Stomach (tissue), 9 donors: Measurements from ENCODE around the gene TENM4. TPM values are rescaled to one million over a fixed set of nuclear protein-coding genes. Genes with fewer than 3 reads are reported as not detected.

ENCODE experiments used
- DNase-seq, 2 donors: peaks; one replicate each; pipeline versions ENCODE4 v3.0.0 to v3.0.0-alpha.2; 2013 to 2019
- H3K27ac ChIP-seq, 5 donors: fragments of 200-600 bp in 4 of 5; sonication (generic) in 4 of 5; one replicate each; pipeline ENCODE4 v1.5.1; 2013 to 2019; ENCODE audit warnings: mild to moderate bottlenecking in 1 of 5, moderate library complexity in 1 of 5
- H3K27me3 ChIP-seq, 3 donors: fragments of 200-600 bp; sonication (generic); one replicate each; pipeline ENCODE4 v1.5.1; 2017 to 2019; ENCODE audit warnings: mixed run types in 1 of 3
- H3K36me3 ChIP-seq, 4 donors: fragments of 200-600 bp; sonication (generic); 1 replicate in 3 of 4; 2 replicates in 1 of 4; pipeline ENCODE4 v1.5.1; 2016 to 2019
- H3K4me1 ChIP-seq, 4 donors: fragments of 200-600 bp; sonication (generic); one replicate each; pipeline ENCODE4 v1.5.1; 2016 to 2019
- H3K4me3 ChIP-seq, 4 donors: fragments of 200-600 bp; sonication (generic) in 3 of 4; one replicate each; pipeline ENCODE4 v1.5.1; 2016 to 2019; ENCODE audit warnings: mild to moderate bottlenecking in 1 of 4
- H3K9me3 ChIP-seq, 4 donors: fragments of 200-600 bp; sonication (generic); one replicate each; pipeline ENCODE4 v1.5.1; 2016 to 2019
- EP300 ChIP-seq: sonication (generic); formaldehyde crosslinking; IDR thresholded peaks from one replicate; pipeline ENCODE4 v1.6.1; 2017; ENCODE audit warnings: antibody characterized with exemption
- POLR2A ChIP-seq, 4 donors: fragments of 450-650 bp; IDR thresholded peaks; one replicate each; pipeline ENCODE4 v1.6.1; 2016; ENCODE audit warnings: antibody characterized with exemption in 4 of 4, control low read depth in 2 of 4, mild to moderate bottlenecking in 1 of 4, moderate library complexity in 1 of 4
- POLR2AphosphoS5 ChIP-seq, 3 donors: sonication (generic); formaldehyde crosslinking; IDR thresholded peaks; one replicate each; pipeline ENCODE4 v1.6.1; 2016; ENCODE audit warnings: antibody characterized with exemption in 3 of 3
- WGBS, 5 donors: extraction: QIAGEN DNeasy Blood & Tissue Kit in 3 of 5; methylation state at CpG; one replicate each; pipeline versions ENCODE4 v1.1.5 to v1.1.7; 2013 to 2018; 5-methylcytosine and 5-hydroxymethylcytosine counted together
- intact Hi-C: fragments of 100-400 bp; cut with DNase I; formaldehyde crosslinking; loops from one replicate; pipeline ENCODE4 v1.15.1; 2023; ENCODE audit warnings: low total_unique reads
- polyA plus RNA-seq, 3 donors: library from polyadenylated mRNA; stranded (reverse); fragments of 200-250 nt; gene quantifications; one replicate each; pipeline ENCODE4 v1.2.3, GENCODE V29; 2013
- total RNA-seq, 5 donors: library from RNA; depleted of rRNA; stranded (reverse); fragments of >200 nt; gene quantifications; one replicate each; pipeline versions ENCODE4 v1.1.0 to v1.2.3, GENCODE V29; 2014 to 2016
- TF ChIP-seq, protein P1 (sequence below), 7 experiments: fragments of 450-650 bp in 4 of 7; fragments of 200-600 bp in 3 of 7; sonication (generic) in 3 of 7; IDR thresholded peaks; one replicate each; pipeline ENCODE4 v1.5.1; 2016 to 2019; ENCODE audit warnings: antibody characterized with exemption in 7 of 7, control low read depth in 2 of 7, mild to moderate bottlenecking in 1 of 7
- donor health status: healthy with polysubstance abuse.
- donor health status: Bipolar disorder and iron deficiency.
- donor health status: healthy.

Gene TENM4
- total and polyA plus RNA-seq, 8 donors, result 0.06 to 13.2 (median 0.87) TPM; not detected in 1

DNA sequence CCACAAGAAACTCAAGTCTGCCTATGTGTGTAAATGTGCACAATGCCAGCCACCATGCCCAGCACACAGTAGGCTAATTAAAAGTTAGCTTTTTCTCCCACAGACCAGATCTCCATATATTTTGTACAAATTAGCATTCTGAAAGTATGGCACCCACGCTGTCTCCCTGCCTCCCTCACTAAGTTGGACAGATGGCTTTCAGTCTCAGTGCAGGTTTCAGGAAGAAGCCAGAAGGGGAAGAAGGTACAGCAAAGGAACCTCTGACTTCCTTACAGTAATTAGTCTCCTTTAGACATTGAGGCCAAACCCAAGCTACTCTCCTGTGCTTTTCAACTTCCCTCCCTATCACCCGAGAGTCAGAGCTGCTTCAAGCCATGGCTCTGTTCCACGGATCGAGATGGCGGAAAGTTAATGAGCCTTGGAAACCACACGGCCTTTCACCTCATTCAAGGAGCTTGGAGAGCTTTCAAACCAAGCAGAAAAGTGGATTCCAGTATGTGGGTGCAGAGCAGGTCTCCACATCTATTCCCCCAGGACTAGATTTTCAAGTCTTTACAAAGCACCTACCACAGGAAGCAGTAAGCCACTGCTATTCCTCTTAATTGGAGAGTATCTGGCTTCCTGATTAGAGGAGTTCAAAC, 645.1 kb downstream of the TENM4 start:
- 28 to 62% (median 44%) methylated on average over 6 of the region's 6 CpGs for WGBS, 5 donors
- TF ChIP-seq, protein P1, sequence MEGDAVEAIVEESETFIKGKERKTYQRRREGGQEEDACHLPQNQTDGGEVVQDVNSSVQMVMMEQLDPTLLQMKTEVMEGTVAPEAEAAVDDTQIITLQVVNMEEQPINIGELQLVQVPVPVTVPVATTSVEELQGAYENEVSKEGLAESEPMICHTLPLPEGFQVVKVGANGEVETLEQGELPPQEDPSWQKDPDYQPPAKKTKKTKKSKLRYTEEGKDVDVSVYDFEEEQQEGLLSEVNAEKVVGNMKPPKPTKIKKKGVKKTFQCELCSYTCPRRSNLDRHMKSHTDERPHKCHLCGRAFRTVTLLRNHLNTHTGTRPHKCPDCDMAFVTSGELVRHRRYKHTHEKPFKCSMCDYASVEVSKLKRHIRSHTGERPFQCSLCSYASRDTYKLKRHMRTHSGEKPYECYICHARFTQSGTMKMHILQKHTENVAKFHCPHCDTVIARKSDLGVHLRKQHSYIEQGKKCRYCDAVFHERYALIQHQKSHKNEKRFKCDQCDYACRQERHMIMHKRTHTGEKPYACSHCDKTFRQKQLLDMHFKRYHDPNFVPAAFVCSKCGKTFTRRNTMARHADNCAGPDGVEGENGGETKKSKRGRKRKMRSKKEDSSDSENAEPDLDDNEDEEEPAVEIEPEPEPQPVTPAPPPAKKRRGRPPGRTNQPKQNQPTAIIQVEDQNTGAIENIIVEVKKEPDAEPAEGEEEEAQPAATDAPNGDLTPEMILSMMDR (IDR thresholded peaks at IDR 0.05), result no peak
- no peak for TF ChIP-seq POLR2A (IDR thresholded peaks at IDR 0.05)
- TF ChIP-seq POLR2AphosphoS5 (IDR thresholded peaks at IDR 0.05), result no peak
- TF ChIP-seq EP300, result no peak
- Histone ChIP-seq H3K9me3 (no peaks in the 10 kb centered on the region), H3K36me3 (no peaks in the 10 kb centered on the region), H3K27me3 (no peaks in the 10 kb centered on the region), H3K4me3 (no peak overlapping the region), H3K27ac (no peak overlapping the region), H3K4me1 (peaks cover 6 to 33% (median 17%) of the 10 kb centered on the region in 4 donors)
- intact Hi-C loops, result no loop called here
- DNase-seq, result no peak

DNA sequence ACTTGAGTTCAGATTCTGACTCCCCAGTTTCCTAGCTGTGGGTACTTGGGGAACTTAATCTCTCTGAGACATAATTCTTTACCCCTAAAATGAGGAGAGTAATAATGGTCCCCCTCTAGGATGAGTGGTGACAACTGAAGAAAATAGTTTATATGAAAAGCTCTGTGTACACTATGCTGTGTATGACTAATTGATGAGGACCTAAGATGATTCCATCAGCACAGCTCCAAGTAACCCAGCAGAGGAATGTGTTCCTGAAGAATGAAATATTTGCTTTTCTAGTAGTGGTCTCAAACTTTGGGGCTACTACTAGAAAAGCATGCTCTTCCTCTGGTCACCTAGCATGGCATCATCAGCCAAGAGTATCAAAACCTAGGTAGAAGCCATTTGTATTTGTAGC, 648.9 kb downstream of the TENM4 start:
- TF ChIP-seq POLR2AphosphoS5 (IDR thresholded peaks at IDR 0.05) (no peak), EP300 (no peak), POLR2A (IDR thresholded peaks at IDR 0.05) (no peak)
- TF ChIP-seq, protein P1 (IDR thresholded peaks at IDR 0.05), result no peak
- DNase-seq, result no peak
- Histone ChIP-seq H3K4me3 (no peak overlapping the region), H3K27ac (no peak overlapping the region), H3K9me3 (no peaks in the 10 kb centered on the region), H3K4me1 (peaks cover 0 to 6% (median 0%) of the 10 kb centered on the region in 4 donors), H3K27me3 (no peaks in the 10 kb centered on the region), H3K36me3 (no peaks in the 10 kb centered on the region)
- intact Hi-C loops, result no loop called here

GRCh38 chr11:78791254-78791653, 649.6 kb downstream of the TENM4 start:
- intact Hi-C loops, result no loop called here

DNA sequence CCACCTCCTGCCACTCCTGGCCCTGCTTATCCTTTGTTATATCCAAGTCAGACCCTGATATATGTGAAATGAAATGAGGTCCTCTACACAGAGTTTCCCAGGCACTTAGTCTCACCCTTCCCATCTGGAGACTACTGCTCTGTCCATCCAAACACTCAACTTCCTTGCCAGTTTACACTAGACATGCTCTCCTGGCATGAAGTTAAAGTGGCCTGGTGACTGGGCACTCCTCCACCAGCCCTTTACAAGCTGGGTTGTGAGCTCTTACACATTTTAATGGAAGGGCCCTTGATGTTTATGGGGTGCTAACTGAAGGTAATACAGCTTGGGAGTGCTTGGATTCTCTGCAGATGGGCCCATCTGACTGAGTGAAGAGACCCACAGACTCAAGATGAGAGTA, 650.0 kb downstream of the TENM4 start:
- TF ChIP-seq EP300 (no peak), POLR2AphosphoS5 (IDR thresholded peaks at IDR 0.05) (no peak)
- H3K4me3 ChIP-seq, result no peak overlapping the region
- no peak overlapping the region for H3K27ac ChIP-seq
- H3K4me1 ChIP-seq, result no peaks in the 10 kb centered on the region
- no peaks in the 10 kb centered on the region for H3K9me3 ChIP-seq
- no peak for DNase-seq
- H3K27me3 ChIP-seq, result no peaks in the 10 kb centered on the region
- intact Hi-C loops, result no loop called here
- no peaks in the 10 kb centered on the region for H3K36me3 ChIP-seq

More at GRCh38 chr11:78791254-78791653, 649.6 kb downstream of the TENM4 start:
- TF ChIP-seq, protein P1 (IDR thresholded peaks at IDR 0.05), result no peak
- TF ChIP-seq EP300 (no peak), POLR2A (IDR thresholded peaks at IDR 0.05) (no peak), POLR2AphosphoS5 (IDR thresholded peaks at IDR 0.05) (no peak)
- no peak for DNase-seq
- Histone ChIP-seq H3K27ac (no peak overlapping the region), H3K9me3 (no peaks in the 10 kb centered on the region), H3K4me3 (no peak overlapping the region), H3K4me1 (peaks cover 0 to 4% (median 0%) of the 10 kb centered on the region in 4 donors), H3K27me3 (no peaks in the 10 kb centered on the region), H3K36me3 (no peaks in the 10 kb centered on the region)
- 73 to 90% (median 85%) methylated on average over 1 of the region's 1 CpG for WGBS, 5 donors

DNA sequence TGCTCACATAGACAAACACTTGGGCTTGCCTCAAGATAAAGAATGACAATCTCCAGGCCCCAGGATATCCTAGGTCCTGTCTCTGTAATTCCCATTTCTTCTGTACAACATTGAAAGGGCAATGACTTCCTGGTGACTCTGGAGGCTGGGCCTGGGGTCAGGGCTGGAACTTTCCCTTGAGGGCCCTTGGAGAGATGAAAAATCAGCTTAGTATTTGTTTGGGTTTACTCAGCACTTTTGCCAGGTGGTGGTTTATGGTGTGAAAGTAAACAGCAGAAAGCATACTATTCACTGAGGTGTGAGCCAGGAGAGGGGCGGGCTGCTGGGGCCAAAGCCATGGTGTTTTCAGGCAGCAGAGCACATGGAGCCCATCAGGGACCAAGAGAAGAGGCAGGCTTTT, 651.5 kb downstream of the TENM4 start:
- 50 to 80% (median 76%) methylated on average over 1 of the region's 1 CpG for WGBS, 5 donors
- no peak overlapping the region for H3K4me3 ChIP-seq
- no peaks in the 10 kb centered on the region for H3K9me3 ChIP-seq
- intact Hi-C loops, result no loop called here
- H3K27ac ChIP-seq, result no peak overlapping the region
- H3K4me1 ChIP-seq, result no peaks in the 10 kb centered on the region
- TF ChIP-seq EP300, result no peak
- TF ChIP-seq, protein P1 (IDR thresholded peaks at IDR 0.05), result no peak
- no peak for TF ChIP-seq POLR2A (IDR thresholded peaks at IDR 0.05)
- no peak for TF ChIP-seq POLR2AphosphoS5 (IDR thresholded peaks at IDR 0.05)
- no peaks in the 10 kb centered on the region for H3K27me3 ChIP-seq
- DNase-seq, result no peak
- no peaks in the 10 kb centered on the region for H3K36me3 ChIP-seq
